Trophoblast cell (in vitro differentiated cells and primary cell): ENCODE data around the gene PNMA8B.

Source experiments
- DNase-seq, 2 donors: peaks; one replicate each; pipeline ENCODE4 v3.0.0-alpha.2; 2016
- H2AFZ ChIP-seq: 2 replicates; pipeline ENCODE4 v1.6.1; 2013; ENCODE audit warnings: low read length, moderate library complexity, mild to moderate bottlenecking; ENCODE audit not compliant: insufficient read depth, poor library complexity
- H2AK5ac ChIP-seq: 2 replicates; pipeline ENCODE4 v1.6.1; 2013; ENCODE audit warnings: mild to moderate bottlenecking, low read length
- H2BK120ac ChIP-seq: 2 replicates; pipeline ENCODE4 v1.6.1; 2013; ENCODE audit warnings: low read length, mild to moderate bottlenecking, moderate library complexity; ENCODE audit not compliant: insufficient read depth, poor library complexity
- H2BK12ac ChIP-seq: 2 replicates; pipeline ENCODE4 v1.6.1; 2013; ENCODE audit warnings: mild to moderate bottlenecking, low read length, moderate library complexity
- H2BK5ac ChIP-seq: 2 replicates; pipeline ENCODE4 v1.6.1; 2013; ENCODE audit warnings: low read length, low read depth, moderate library complexity, mild to moderate bottlenecking; ENCODE audit not compliant: poor library complexity
- H3K14ac ChIP-seq: 2 replicates; pipeline ENCODE4 v1.6.1; 2013; ENCODE audit warnings: mild to moderate bottlenecking, low read length
- H3K18ac ChIP-seq: 2 replicates; pipeline ENCODE4 v1.6.1; 2013; ENCODE audit warnings: mild to moderate bottlenecking, low read length
- H3K23ac ChIP-seq: 2 replicates; pipeline ENCODE4 v1.6.1; 2013; ENCODE audit warnings: low read length
- H3K27ac ChIP-seq: 2 replicates; pipeline ENCODE4 v1.5.1; 2013; ENCODE audit warnings: low read depth, mild to moderate bottlenecking, inconsistent platforms, low read length, moderate library complexity
- H3K27me3 ChIP-seq: 2 replicates; pipeline ENCODE4 v1.6.1; 2013; ENCODE audit warnings: inconsistent platforms, mild to moderate bottlenecking, low read length, moderate library complexity; ENCODE audit not compliant: insufficient read depth
- H3K36me3 ChIP-seq, 2 experiments: 1 replicate in 1 of 2; 2 replicates in 1 of 2; pipeline ENCODE4 v1.6.1; 2013; ENCODE audit warnings: low read length in 2 of 2, mild to moderate bottlenecking in 2 of 2, moderate library complexity in 1 of 2; ENCODE audit not compliant: insufficient read depth in 2 of 2, control insufficient read depth in 1 of 2
- H3K4ac ChIP-seq: 2 replicates; pipeline ENCODE4 v1.6.1; 2013; ENCODE audit warnings: low read depth, mild to moderate bottlenecking, low read length, moderate library complexity
- H3K4me1 ChIP-seq, 2 experiments: 1 replicate in 1 of 2; 2 replicates in 1 of 2; pipeline ENCODE4 v1.6.1; 2013; ENCODE audit warnings: low read length in 2 of 2, mild to moderate bottlenecking in 2 of 2, moderate library complexity in 1 of 2; ENCODE audit not compliant: insufficient read depth in 2 of 2, control insufficient read depth in 1 of 2
- H3K4me2 ChIP-seq: 2 replicates; pipeline ENCODE4 v1.6.1; 2013; ENCODE audit warnings: inconsistent platforms, mild to moderate bottlenecking, low read length, moderate library complexity
- H3K4me3 ChIP-seq: 2 replicates; pipeline ENCODE4 v1.5.1; 2013; ENCODE audit warnings: mild to moderate bottlenecking, low read depth, low read length, inconsistent platforms
- H3K79me1 ChIP-seq: one replicate; pipeline ENCODE4 v1.6.1; 2013; ENCODE audit warnings: low read length
- H3K79me2 ChIP-seq: 2 replicates; pipeline ENCODE4 v1.6.1; 2013; ENCODE audit warnings: low read length, mild to moderate bottlenecking; ENCODE audit not compliant: control insufficient read depth, insufficient read depth, poor library complexity
- H3K9ac ChIP-seq: 2 replicates; pipeline ENCODE4 v1.6.1; 2013; ENCODE audit warnings: mild to moderate bottlenecking, low read length
- H3K9me3 ChIP-seq: 2 replicates; pipeline ENCODE4 v1.6.1; 2013; ENCODE audit warnings: low read depth, mild to moderate bottlenecking, control low read depth, inconsistent platforms, low read length; ENCODE audit not compliant: insufficient read depth
- H4K12ac ChIP-seq: 2 replicates; pipeline ENCODE4 v1.6.1; 2013; ENCODE audit warnings: low read depth, mild to moderate bottlenecking, low read length, moderate library complexity
- H4K8ac ChIP-seq: 2 replicates; pipeline ENCODE4 v1.6.1; 2013; ENCODE audit warnings: low read depth, mild to moderate bottlenecking, low read length, moderate library complexity
- H4K91ac ChIP-seq: one replicate; pipeline ENCODE4 v1.6.1; 2013; ENCODE audit warnings: low read depth, mild to moderate bottlenecking, low read length, moderate library complexity
- WGBS: extraction: QIAGEN DNeasy Blood & Tissue Kit; methylation state at CpG from one replicate; pipeline ENCODE4 v1.1.7; 2013; ENCODE audit warnings: missing lambda C conversion rate; ENCODE audit not compliant: insufficient read length, insufficient coverage; ENCODE audit errors: extremely low coverage; 5-methylcytosine and 5-hydroxymethylcytosine counted together

PNMA8B gene

GRCh38 chr19:46491975-46492682, 3.5 kb downstream of the PNMA8B start:
- H3K9ac ChIP-seq = no peak overlapping the region
- H3K14ac ChIP-seq = no peak overlapping the region
- no peak overlapping the region for H3K23ac ChIP-seq
- no peak overlapping the region for H2BK120ac ChIP-seq
- H3K36me3 ChIP-seq = no peaks in the 10 kb centered on the region
- no peak overlapping the region for H4K8ac ChIP-seq
- H2AK5ac ChIP-seq = no peak overlapping the region
- no peak overlapping the region for H3K4ac ChIP-seq
- H3K27me3 ChIP-seq = peaks cover 42% of the 10 kb centered on the region
- WGBS = no CpG with 5 or more reads among the region's 18 CpGs
- no peak overlapping the region for H3K4me3 ChIP-seq
- H3K4me2 ChIP-seq = no peak overlapping the region
- no peak overlapping the region for H3K27ac ChIP-seq
- H3K79me1 ChIP-seq = peaks cover 5% of the 10 kb centered on the region
- H3K79me2 ChIP-seq = no peaks in the 10 kb centered on the region
- H3K4me1 ChIP-seq = peaks cover 19 to 23% of the 10 kb centered on the region in 2 experiments
- H4K12ac ChIP-seq = no peak overlapping the region
- H2BK5ac ChIP-seq = no peak overlapping the region
- peaks cover 17% of the 10 kb centered on the region for H3K9me3 ChIP-seq
- H2BK12ac ChIP-seq = no peak overlapping the region
- H2AFZ ChIP-seq = no peak overlapping the region
- no peak overlapping the region for H4K91ac ChIP-seq
- no peak overlapping the region for H3K18ac ChIP-seq
- DNase-seq = no peak

DNA sequence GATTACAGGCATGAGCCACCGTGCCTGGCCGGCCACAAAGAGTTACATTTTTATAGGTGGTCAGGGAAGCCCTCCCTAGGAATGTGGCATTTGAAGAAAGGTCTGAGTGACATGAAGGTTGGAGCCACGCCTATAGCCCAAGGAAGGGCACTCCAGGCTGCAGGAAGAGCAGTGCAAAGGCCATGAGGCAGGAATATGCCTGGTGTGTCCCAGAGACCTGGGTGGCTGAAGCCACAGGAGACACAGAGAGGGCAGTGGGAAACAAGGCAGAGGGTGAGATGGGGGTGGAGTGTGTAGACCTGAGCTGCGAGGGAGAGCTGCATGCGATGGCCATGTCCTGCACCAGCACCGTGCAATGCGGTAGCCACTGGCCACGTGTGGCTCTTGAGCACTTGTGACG, 4.9 kb downstream of the PNMA8B start:
- peaks cover 17 to 21% of the 10 kb centered on the region in 2 experiments for H3K4me1 ChIP-seq
- no CpG with 5 or more reads among the region's 9 CpGs for WGBS
- H2BK5ac ChIP-seq = no peak overlapping the region
- H3K9me3 ChIP-seq = peaks cover 17% of the 10 kb centered on the region
- H3K79me1 ChIP-seq = peaks cover 5% of the 10 kb centered on the region
- H3K18ac ChIP-seq = no peak overlapping the region
- no peak overlapping the region for H4K12ac ChIP-seq
- H3K79me2 ChIP-seq = no peaks in the 10 kb centered on the region
- no peak overlapping the region for H3K4me3 ChIP-seq
- no peak overlapping the region for H2AK5ac ChIP-seq
- no peak overlapping the region for H3K23ac ChIP-seq
- no peak overlapping the region for H3K27ac ChIP-seq
- no peak overlapping the region for H3K4ac ChIP-seq
- H3K14ac ChIP-seq = no peak overlapping the region
- H4K8ac ChIP-seq = no peak overlapping the region
- no peak overlapping the region for H3K9ac ChIP-seq
- H4K91ac ChIP-seq = no peak overlapping the region
- H3K36me3 ChIP-seq = no peaks in the 10 kb centered on the region
- no peak overlapping the region for H3K4me2 ChIP-seq
- no peak overlapping the region for H2BK12ac ChIP-seq
- no peak overlapping the region for H2AFZ ChIP-seq
- no peak overlapping the region for H2BK120ac ChIP-seq
- DNase-seq = no peak
- H3K27me3 ChIP-seq = peaks cover 42% of the 10 kb centered on the region

DNA sequence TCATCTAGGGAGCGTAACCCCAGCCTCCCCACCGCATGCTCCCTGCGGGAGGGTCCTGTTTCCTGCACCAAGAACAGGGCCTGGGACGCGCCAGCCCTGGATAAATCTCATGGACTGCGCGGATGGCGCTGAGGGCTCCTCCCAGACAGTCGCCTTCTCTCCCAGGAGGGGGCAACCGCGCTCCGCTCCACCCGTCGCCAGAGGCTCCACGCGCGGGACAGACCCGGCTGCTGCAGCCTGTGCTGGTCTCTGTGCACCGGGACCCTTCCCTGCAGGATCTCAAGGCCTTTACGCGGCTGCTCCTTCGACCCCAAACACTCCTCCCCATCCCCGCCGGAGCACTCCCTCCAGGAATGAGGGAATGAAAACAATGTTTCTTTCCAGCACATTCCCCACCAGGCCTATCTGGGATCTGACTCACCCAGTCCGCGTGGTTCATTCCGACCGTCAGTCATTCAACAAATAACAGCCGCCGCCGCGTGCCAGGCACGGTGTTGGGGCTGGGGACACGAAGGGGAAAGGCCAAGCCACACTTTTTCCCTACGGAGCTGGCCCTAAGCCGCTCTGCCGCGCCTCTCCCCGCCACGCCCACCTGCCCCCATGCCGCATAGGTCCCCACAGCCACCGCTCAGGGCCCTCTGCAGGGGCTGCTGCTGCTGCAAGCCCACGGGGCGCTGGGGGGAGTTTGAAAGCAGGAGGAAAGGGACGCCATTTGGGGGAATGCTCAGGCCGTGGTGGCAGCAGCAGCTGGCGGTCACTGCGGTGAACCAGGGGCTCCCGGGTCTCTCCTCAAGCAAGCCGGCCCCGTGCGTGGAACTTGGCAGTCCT, 6.0 kb downstream of the PNMA8B start:
- Histone ChIP-seq H3K9me3 (peaks cover 14% of the 10 kb centered on the region), H3K27me3 (peaks cover 35% of the 10 kb centered on the region), H3K4me1 (peaks cover 11% of the 10 kb centered on the region in 2 experiments), H3K79me1 (peaks cover 5% of the 10 kb centered on the region), H2AK5ac (no peak overlapping the region), H3K4me3 (no peak overlapping the region), H2BK5ac (no peak overlapping the region), H3K79me2 (no peaks in the 10 kb centered on the region), H3K23ac (no peak overlapping the region), H4K12ac (no peak overlapping the region), H2BK120ac (no peak overlapping the region), H3K36me3 (no peaks in the 10 kb centered on the region), H3K27ac (no peak overlapping the region), H2AFZ (no peak overlapping the region), H3K14ac (no peak overlapping the region), H4K91ac (no peak overlapping the region), H3K4ac (no peak overlapping the region), H3K9ac (no peak overlapping the region), H3K18ac (no peak overlapping the region), H2BK12ac (no peak overlapping the region), H4K8ac (no peak overlapping the region), H3K4me2 (peak overlapping the region; percentile 48)
- peak; percentile 37 to 47 for DNase-seq
- no CpG with 5 or more reads among the region's 52 CpGs for WGBS

- peaks cover 27% of the 10 kb centered on the region for H3K27me3 ChIP-seq
- no peak overlapping the region for H3K4me2 ChIP-seq
- no peak overlapping the region for H3K18ac ChIP-seq
- H3K4ac ChIP-seq = no peak overlapping the region
- H3K79me2 ChIP-seq = no peaks in the 10 kb centered on the region
- H2BK5ac ChIP-seq = no peak overlapping the region
- WGBS = no CpG with 5 or more reads among the region's 11 CpGs
- peaks cover 9% of the 10 kb centered on the region for H3K9me3 ChIP-seq
- no peaks in the 10 kb centered on the region for H3K36me3 ChIP-seq
- no peak for DNase-seq
- no peak overlapping the region for H2BK120ac ChIP-seq
- H3K9ac ChIP-seq = no peak overlapping the region
- H4K8ac ChIP-seq = no peak overlapping the region
- H4K91ac ChIP-seq = no peak overlapping the region
- no peak overlapping the region for H4K12ac ChIP-seq
- H3K4me3 ChIP-seq = no peak overlapping the region
- no peak overlapping the region for H2BK12ac ChIP-seq
- H2AFZ ChIP-seq = no peak overlapping the region
- H3K14ac ChIP-seq = no peak overlapping the region
- H3K79me1 ChIP-seq = peaks cover 5% of the 10 kb centered on the region
- H3K23ac ChIP-seq = no peak overlapping the region
- peaks cover 11% of the 10 kb centered on the region in 2 experiments for H3K4me1 ChIP-seq
- no peak overlapping the region for H2AK5ac ChIP-seq
- H3K27ac ChIP-seq = no peak overlapping the region
These were observed 7.1 kb downstream of the PNMA8B start for GRCh38 chr19:46488551-46488950.
